Thoracic aorta (tissue), 2 donors: ENCODE measurements around the gene NTSR1. TPM values are rescaled to one million over a fixed set of nuclear protein-coding genes. Genes with fewer than 3 reads are reported as not detected.

Experiments
- ATAC-seq: fragments of 150-250 bp; one replicate; pipeline ENCODE4 v1.8.0; 2017; ENCODE audit warnings: low read depth; ENCODE audit not compliant: insufficient number of reproducible peaks, low FRiP score
- DNase-seq: peaks from one replicate; pipeline ENCODE4 v3.0.0-alpha.2; 2020; ENCODE audit warnings: low spot score
- H3K27ac ChIP-seq, 2 donors: fragments of 200-600 bp; sonication (generic); 1 replicate in 1 of 2; 2 replicates in 1 of 2; pipeline ENCODE4 v1.5.1; 2016; ENCODE audit warnings: mild to moderate bottlenecking in 2 of 2, moderate library complexity in 2 of 2
- H3K27me3 ChIP-seq: fragments of 200-600 bp; sonication (generic); replicated peaks from 2 replicates; pipeline ENCODE4 v1.6.0; 2016; ENCODE audit warnings: mild to moderate bottlenecking; ENCODE audit not compliant: insufficient read depth
- H3K36me3 ChIP-seq: fragments of 200-600 bp; sonication (generic); one replicate; pipeline ENCODE4 v1.5.1; 2016
- H3K4me1 ChIP-seq, 2 donors: fragments of 200-600 bp; sonication (generic); 1 replicate in 1 of 2; 2 replicates in 1 of 2; pipeline versions ENCODE4 v1.5.1 to v1.6.0; 2016; ENCODE audit warnings: low read depth in 2 of 2, mild to moderate bottlenecking in 1 of 2; ENCODE audit not compliant: control insufficient read depth in 1 of 2
- H3K4me3 ChIP-seq: fragments of 200-600 bp; sonication (generic); 2 replicates; pipeline ENCODE4 v1.5.1; 2016; ENCODE audit warnings: mild to moderate bottlenecking
- H3K9me3 ChIP-seq: fragments of 200-600 bp; sonication (generic); 2 replicates; pipeline ENCODE4 v1.5.1; 2016
- total RNA-seq, 2 donors: library from RNA; depleted of rRNA; stranded (reverse); fragments of >200 nt; gene quantifications; one replicate each; pipeline versions ENCODE4 v1.1.0 to v1.2.3, GENCODE V29; 2016
- TF ChIP-seq, protein P1 (sequence below): fragments of 200-600 bp; sonication (generic); IDR thresholded peaks from one replicate; pipeline ENCODE4 v1.5.1; 2019; ENCODE audit warnings: antibody characterized with exemption

NTSR1 gene
- total RNA-seq, 2 donors from 2014 or later = not detected

DNA sequence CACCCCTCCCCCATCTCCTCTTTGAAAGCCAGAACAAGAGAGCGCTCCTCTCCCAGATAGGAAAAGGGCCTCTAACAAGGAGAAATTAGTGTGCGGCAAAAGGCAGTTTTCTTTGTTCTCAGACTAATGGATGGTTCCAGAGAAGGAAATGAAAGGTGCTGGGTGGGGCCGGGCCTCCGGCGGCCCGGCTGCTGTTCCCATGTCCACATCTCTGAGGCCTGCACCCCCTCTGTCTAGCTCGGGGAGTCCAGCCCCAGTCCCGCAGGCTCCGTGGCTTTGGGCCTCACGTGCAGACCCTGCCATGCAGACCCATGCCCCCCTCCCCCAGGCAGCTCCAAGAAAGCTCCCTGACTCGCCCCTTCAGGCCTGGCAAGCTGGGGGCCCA lies 51.8 kb downstream of the NTSR1 start:
- Histone ChIP-seq H3K27me3 (no peaks in the 10 kb centered on the region), H3K9me3 (peaks cover 5% of the 10 kb centered on the region), H3K36me3 (no peaks in the 10 kb centered on the region), H3K27ac (no peak overlapping the region), H3K4me1 (no peaks in the 10 kb centered on the region), H3K4me3 (no peak overlapping the region)
- DNase-seq (no peak), ATAC-seq (no peak)
- TF ChIP-seq, protein P1, sequence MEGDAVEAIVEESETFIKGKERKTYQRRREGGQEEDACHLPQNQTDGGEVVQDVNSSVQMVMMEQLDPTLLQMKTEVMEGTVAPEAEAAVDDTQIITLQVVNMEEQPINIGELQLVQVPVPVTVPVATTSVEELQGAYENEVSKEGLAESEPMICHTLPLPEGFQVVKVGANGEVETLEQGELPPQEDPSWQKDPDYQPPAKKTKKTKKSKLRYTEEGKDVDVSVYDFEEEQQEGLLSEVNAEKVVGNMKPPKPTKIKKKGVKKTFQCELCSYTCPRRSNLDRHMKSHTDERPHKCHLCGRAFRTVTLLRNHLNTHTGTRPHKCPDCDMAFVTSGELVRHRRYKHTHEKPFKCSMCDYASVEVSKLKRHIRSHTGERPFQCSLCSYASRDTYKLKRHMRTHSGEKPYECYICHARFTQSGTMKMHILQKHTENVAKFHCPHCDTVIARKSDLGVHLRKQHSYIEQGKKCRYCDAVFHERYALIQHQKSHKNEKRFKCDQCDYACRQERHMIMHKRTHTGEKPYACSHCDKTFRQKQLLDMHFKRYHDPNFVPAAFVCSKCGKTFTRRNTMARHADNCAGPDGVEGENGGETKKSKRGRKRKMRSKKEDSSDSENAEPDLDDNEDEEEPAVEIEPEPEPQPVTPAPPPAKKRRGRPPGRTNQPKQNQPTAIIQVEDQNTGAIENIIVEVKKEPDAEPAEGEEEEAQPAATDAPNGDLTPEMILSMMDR = no peak

DNA sequence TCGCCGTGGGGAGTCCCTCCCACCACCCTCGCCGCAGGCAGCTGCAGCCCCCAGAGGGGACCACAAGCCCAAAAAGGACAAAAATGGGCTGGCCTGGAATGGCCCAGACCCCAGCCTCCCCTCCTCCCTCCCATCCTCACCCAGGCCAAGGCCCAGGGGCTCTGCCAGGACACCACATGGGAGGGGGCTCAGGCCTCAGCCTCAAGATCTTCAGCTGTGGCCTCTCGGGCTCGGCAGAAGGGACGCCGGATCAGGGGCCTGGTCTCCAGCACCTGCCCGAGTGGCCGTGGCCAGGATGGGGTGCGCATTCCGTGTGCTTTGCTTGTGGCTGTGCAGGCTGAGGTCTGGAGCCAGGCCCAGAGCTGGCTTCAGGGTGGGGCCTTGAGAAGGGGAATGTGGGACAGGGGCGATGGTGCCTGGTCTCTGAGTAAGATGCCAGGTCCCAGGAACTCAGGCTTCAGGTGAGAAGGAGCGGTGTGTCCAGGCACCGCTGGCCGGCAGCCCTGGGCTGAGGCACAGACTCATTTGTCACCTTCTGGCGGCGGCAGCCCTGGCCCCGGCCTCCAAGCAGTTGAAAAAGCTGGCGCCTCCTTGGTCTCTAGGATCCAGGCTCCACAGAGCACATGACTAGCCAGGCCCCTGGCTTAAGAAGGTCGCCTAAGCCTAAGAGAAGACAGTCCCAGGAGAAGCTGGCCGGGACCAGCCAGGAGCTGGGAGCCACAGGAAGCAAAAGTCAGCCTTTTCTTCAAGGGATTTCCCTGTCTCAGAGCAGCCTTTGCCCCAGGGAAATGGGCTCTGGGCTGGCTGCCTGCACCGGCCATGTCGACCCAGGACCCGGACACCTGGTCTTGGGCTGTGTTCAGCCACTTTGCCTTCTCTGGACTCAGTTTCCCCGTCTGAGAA lies 52.5 kb downstream of the NTSR1 start:
- no peaks in the 10 kb centered on the region for H3K36me3 ChIP-seq
- ATAC-seq (no peak), DNase-seq (no peak)
- peaks cover 5% of the 10 kb centered on the region for H3K9me3 ChIP-seq
- no peaks in the 10 kb centered on the region for H3K4me1 ChIP-seq
- no peak overlapping the region for H3K27ac ChIP-seq
- no peaks in the 10 kb centered on the region for H3K27me3 ChIP-seq
- H3K4me3 ChIP-seq = no peak overlapping the region
- TF ChIP-seq, protein P1 = no peak

DNA sequence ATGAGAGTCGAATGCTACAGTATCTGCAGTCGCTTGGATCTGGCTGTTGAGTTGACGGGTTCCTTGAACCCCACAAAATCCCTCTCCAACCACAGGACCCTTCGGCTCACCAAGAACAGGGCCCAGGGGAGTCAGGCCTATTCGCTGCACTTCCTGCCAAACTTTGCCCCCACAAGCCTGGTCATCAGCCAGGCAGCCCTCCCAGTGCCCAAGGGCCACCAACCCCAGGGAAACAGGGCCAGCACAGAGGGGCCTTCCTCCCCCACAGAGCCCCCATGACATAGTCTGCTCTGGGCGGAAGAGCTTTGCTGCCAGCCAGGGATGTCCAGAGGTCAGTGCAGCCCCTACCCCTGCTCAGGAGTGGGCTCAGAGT lies 53.1 kb downstream of the NTSR1 start:
- Histone ChIP-seq H3K36me3 (no peaks in the 10 kb centered on the region), H3K4me3 (no peak overlapping the region), H3K9me3 (peaks cover 5% of the 10 kb centered on the region), H3K27me3 (no peaks in the 10 kb centered on the region), H3K4me1 (no peaks in the 10 kb centered on the region), H3K27ac (no peak overlapping the region)
- ATAC-seq = no peak
- TF ChIP-seq, protein P1 = no peak
- no peak for DNase-seq

DNA sequence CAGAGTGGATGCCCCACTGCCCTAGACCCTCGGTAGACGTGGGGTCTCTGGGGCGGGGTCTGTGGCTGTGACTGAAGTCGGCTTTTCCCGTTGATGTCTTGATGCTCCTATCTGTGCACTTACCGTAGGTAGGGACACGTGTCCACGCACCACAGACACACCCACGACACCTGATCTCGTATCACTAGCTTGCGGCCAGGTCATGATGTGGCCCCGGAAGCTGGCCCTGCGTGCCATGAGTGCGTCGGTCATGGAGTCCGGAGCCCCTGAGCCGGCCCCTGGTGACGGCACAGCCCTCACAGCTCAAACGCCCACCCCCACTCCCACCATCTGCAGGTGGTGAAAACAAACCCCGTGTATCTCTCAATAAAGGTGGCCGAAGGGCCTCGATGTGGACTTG lies 53.7 kb downstream of the NTSR1 start:
- H3K27me3 ChIP-seq = no peaks in the 10 kb centered on the region
- H3K4me3 ChIP-seq = no peak overlapping the region
- H3K36me3 ChIP-seq = no peaks in the 10 kb centered on the region
- DNase-seq = no peak
- peaks cover 4% of the 10 kb centered on the region for H3K9me3 ChIP-seq
- H3K4me1 ChIP-seq = no peaks in the 10 kb centered on the region
- no peak overlapping the region for H3K27ac ChIP-seq
- TF ChIP-seq, protein P1 = no peak
- ATAC-seq = no peak

DNA sequence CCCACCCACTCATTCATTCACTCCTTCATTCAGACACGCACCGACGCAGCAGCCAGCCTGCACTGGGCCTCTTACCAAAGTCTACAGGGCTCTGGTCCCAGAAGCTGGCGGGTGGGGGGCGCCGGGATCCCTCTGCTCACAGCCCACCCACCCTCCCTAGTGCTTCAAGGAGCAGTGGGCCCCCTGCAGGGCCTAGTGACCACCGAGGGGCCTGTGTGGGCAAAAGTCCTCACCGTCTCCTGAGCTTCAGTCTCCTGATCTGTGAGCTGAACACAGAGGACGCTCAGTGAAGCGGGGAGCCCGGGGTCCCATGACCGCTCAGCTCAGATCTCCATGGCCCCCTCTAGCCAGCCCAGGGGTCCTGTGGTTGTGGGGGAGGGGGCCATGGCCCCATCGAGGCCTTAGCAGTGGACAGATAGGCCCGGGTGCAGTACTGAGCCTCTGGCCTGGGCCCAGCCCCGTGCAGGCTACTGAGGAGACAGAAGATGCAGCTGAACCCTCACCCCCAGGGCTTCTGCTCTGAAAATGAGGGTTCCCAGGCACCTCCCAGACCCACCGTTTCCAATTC lies 54.2 kb downstream of the NTSR1 start:
- ATAC-seq (no peak), DNase-seq (no peak)
- H3K4me1 ChIP-seq = no peaks in the 10 kb centered on the region
- no peak overlapping the region for H3K27ac ChIP-seq
- no peak overlapping the region for H3K4me3 ChIP-seq
- H3K36me3 ChIP-seq = no peaks in the 10 kb centered on the region
- TF ChIP-seq, protein P1 = no peak
- H3K9me3 ChIP-seq = no peaks in the 10 kb centered on the region
- H3K27me3 ChIP-seq = no peaks in the 10 kb centered on the region
